ENCODE results near the gene CFAP45. TPM values are rescaled to one million over a fixed set of nuclear protein-coding genes. Genes with fewer than 3 reads are reported as not detected.

The CFAP45 gene
- total and polyA plus RNA-seq, 9 of the 15 experiments (the other 6 are each of a cell fraction or from before 2014, with no cell fraction given) = 0.65 to 2.4 (median 1.5) TPM

DNA sequence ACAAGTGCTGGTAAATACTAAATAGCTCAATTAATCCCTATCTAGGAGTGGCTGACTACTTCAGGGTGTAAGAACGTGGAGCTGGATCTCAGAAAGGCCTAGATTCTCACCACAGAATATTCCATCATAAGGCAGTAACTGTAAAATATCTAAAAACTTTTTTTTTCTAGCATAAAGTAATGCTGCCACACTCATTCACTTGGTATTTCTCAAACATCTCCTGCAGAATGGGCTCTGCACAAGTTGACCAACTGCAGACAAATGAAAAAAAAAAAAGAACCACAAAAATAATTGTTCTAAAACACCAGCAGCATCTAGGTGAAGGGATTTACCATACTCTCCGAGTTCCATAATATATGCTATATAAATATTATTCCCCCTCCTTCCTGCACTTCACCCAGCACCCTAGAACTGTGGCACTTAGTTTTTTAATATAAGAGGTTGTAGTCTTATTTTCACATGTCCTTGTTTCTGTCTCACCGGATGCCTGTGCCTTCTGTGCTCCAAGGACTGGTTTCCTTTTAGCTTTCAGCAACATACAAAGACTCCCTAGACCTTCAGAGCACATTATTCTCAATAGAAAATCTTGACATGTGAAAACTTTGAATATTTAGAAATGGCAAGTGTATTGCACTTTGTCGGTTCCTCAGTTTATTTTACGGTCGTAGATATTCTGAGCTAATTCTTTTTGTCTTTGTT lies 46.4 kb downstream of the CFAP45 start (continued):
- TF ChIP-seq, protein P1, sequence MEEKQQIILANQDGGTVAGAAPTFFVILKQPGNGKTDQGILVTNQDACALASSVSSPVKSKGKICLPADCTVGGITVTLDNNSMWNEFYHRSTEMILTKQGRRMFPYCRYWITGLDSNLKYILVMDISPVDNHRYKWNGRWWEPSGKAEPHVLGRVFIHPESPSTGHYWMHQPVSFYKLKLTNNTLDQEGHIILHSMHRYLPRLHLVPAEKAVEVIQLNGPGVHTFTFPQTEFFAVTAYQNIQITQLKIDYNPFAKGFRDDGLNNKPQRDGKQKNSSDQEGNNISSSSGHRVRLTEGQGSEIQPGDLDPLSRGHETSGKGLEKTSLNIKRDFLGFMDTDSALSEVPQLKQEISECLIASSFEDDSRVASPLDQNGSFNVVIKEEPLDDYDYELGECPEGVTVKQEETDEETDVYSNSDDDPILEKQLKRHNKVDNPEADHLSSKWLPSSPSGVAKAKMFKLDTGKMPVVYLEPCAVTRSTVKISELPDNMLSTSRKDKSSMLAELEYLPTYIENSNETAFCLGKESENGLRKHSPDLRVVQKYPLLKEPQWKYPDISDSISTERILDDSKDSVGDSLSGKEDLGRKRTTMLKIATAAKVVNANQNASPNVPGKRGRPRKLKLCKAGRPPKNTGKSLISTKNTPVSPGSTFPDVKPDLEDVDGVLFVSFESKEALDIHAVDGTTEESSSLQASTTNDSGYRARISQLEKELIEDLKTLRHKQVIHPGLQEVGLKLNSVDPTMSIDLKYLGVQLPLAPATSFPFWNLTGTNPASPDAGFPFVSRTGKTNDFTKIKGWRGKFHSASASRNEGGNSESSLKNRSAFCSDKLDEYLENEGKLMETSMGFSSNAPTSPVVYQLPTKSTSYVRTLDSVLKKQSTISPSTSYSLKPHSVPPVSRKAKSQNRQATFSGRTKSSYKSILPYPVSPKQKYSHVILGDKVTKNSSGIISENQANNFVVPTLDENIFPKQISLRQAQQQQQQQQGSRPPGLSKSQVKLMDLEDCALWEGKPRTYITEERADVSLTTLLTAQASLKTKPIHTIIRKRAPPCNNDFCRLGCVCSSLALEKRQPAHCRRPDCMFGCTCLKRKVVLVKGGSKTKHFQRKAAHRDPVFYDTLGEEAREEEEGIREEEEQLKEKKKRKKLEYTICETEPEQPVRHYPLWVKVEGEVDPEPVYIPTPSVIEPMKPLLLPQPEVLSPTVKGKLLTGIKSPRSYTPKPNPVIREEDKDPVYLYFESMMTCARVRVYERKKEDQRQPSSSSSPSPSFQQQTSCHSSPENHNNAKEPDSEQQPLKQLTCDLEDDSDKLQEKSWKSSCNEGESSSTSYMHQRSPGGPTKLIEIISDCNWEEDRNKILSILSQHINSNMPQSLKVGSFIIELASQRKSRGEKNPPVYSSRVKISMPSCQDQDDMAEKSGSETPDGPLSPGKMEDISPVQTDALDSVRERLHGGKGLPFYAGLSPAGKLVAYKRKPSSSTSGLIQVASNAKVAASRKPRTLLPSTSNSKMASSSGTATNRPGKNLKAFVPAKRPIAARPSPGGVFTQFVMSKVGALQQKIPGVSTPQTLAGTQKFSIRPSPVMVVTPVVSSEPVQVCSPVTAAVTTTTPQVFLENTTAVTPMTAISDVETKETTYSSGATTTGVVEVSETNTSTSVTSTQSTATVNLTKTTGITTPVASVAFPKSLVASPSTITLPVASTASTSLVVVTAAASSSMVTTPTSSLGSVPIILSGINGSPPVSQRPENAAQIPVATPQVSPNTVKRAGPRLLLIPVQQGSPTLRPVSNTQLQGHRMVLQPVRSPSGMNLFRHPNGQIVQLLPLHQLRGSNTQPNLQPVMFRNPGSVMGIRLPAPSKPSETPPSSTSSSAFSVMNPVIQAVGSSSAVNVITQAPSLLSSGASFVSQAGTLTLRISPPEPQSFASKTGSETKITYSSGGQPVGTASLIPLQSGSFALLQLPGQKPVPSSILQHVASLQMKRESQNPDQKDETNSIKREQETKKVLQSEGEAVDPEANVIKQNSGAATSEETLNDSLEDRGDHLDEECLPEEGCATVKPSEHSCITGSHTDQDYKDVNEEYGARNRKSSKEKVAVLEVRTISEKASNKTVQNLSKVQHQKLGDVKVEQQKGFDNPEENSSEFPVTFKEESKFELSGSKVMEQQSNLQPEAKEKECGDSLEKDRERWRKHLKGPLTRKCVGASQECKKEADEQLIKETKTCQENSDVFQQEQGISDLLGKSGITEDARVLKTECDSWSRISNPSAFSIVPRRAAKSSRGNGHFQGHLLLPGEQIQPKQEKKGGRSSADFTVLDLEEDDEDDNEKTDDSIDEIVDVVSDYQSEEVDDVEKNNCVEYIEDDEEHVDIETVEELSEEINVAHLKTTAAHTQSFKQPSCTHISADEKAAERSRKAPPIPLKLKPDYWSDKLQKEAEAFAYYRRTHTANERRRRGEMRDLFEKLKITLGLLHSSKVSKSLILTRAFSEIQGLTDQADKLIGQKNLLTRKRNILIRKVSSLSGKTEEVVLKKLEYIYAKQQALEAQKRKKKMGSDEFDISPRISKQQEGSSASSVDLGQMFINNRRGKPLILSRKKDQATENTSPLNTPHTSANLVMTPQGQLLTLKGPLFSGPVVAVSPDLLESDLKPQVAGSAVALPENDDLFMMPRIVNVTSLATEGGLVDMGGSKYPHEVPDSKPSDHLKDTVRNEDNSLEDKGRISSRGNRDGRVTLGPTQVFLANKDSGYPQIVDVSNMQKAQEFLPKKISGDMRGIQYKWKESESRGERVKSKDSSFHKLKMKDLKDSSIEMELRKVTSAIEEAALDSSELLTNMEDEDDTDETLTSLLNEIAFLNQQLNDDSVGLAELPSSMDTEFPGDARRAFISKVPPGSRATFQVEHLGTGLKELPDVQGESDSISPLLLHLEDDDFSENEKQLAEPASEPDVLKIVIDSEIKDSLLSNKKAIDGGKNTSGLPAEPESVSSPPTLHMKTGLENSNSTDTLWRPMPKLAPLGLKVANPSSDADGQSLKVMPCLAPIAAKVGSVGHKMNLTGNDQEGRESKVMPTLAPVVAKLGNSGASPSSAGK (IDR thresholded peaks at IDR 0.05) = no peak
- TF ChIP-seq NEUROD1 (IDR thresholded peaks at IDR 0.05; ENCODE audit: borderline replicate concordance, low read depth, low read length, partially characterized antibody) (no peak), MYC (IDR thresholded peaks at IDR 0.05; ENCODE audit: low read depth, low read length) (no peak), MYC (CRISPR knock-in tag; IDR thresholded peaks at IDR 0.05; ENCODE audit: borderline replicate concordance, low read depth) (no peak), ZZZ3 (IDR thresholded peaks at IDR 0.05) (no peak), ZNF133 (CRISPR knock-in tag; IDR thresholded peaks at IDR 0.05) (no peak), ZNF12 (CRISPR knock-in tag; IDR thresholded peaks at IDR 0.05) (no peak), TSC22D4 (tag; IDR thresholded peaks at IDR 0.05) (no peak), KDM5B (IDR thresholded peaks at IDR 0.05; ENCODE audit: insufficient replicate concordance, low read depth, low read length) (no peak), GTF2E2 (tag; IDR thresholded peaks at IDR 0.05) (no peak), ETV5 (CRISPR knock-in tag; IDR thresholded peaks at IDR 0.05; ENCODE audit: low read depth) (no peak), BRD4 (IDR thresholded peaks at IDR 0.05) (no peak)
- TF ChIP-seq, protein P2, sequence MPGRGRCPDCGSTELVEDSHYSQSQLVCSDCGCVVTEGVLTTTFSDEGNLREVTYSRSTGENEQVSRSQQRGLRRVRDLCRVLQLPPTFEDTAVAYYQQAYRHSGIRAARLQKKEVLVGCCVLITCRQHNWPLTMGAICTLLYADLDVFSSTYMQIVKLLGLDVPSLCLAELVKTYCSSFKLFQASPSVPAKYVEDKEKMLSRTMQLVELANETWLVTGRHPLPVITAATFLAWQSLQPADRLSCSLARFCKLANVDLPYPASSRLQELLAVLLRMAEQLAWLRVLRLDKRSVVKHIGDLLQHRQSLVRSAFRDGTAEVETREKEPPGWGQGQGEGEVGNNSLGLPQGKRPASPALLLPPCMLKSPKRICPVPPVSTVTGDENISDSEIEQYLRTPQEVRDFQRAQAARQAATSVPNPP (IDR thresholded peaks at IDR 0.05; ENCODE audit: borderline replicate concordance, insufficient read depth, insufficient read length) = no peak
- TF ChIP-seq, protein P3, sequence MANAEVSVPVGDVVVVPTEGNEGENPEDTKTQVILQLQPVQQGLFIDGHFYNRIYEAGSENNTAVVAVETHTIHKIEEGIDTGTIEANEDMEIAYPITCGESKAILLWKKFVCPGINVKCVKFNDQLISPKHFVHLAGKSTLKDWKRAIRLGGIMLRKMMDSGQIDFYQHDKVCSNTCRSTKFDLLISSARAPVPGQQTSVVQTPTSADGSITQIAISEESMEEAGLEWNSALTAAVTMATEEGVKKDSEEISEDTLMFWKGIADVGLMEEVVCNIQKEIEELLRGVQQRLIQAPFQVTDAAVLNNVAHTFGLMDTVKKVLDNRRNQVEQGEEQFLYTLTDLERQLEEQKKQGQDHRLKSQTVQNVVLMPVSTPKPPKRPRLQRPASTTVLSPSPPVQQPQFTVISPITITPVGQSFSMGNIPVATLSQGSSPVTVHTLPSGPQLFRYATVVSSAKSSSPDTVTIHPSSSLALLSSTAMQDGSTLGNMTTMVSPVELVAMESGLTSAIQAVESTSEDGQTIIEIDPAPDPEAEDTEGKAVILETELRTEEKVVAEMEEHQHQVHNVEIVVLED (CRISPR knock-in tag; IDR thresholded peaks at IDR 0.05) = no peak

Data from K562 (cell line).